SK-N-SH (cell line): Measurements from ENCODE around the gene MRAP. TPM values are rescaled to one million over a fixed set of nuclear protein-coding genes. Genes with fewer than 3 reads are reported as not detected.

Experiments
- CTCF ChIA-PET: fragments of 300-600, 350-600 bp; formaldehyde crosslinking; extraction: SDS; loops from one replicate; lab custom pipeline; 2021; lab: Yijun Ruan, JAX
- POLR2A ChIA-PET: fragments of 350-600 bp; sonication (Branson Sonifier 250); formaldehyde crosslinking; extraction: SDS; loops from one replicate; lab custom pipeline; 2020; ENCODE audit warnings: antibody characterized with exemption, inconsistent platforms; lab: Yijun Ruan, JAX
- DNase-seq: peaks from one replicate; pipeline ENCODE4 v3.0.0; 2012
- H2AFZ ChIP-seq: fragments of 200-600 bp; sonication (generic); 2 replicates; pipeline ENCODE4 v1.8.1; 2016; ENCODE audit warnings: antibody characterized with exemption, mild to moderate bottlenecking, low read depth
- H3F3A ChIP-seq: fragments of 200-600 bp; sonication (generic); replicated peaks from 2 replicates; pipeline ENCODE3; 2016; ENCODE audit warnings: antibody characterized with exemption, mild to moderate bottlenecking; ENCODE audit not compliant: insufficient read depth
- H3K27ac ChIP-seq, 2 experiments: fragments of 200-500 bp in 1 of 2; fragments of 200-600 bp in 1 of 2; sonication (Bioruptor generic) in 1 of 2; sonication (generic), shearing (Covaris generic) in 1 of 2; 2 replicates each; pipeline versions ENCODE4 v1.5.1 to v1.6.1; 2014 to 2016; ENCODE audit warnings: low read depth in 2 of 2, inconsistent platforms in 1 of 2, low read length in 1 of 2, mild to moderate bottlenecking in 1 of 2, mixed read lengths in 1 of 2
- H3K27me3 ChIP-seq: fragments of 200-600 bp; sonication (generic), shearing (Covaris generic); 2 replicates; pipeline ENCODE4 v1.6.1; 2016; ENCODE audit warnings: mixed run types; ENCODE audit not compliant: insufficient read depth
- H3K36me3 ChIP-seq, 2 experiments: fragments of 200-500 bp in 1 of 2; fragments of 200-600 bp in 1 of 2; sonication (Bioruptor generic) in 1 of 2; sonication (generic) in 1 of 2; replicated peaks in 1 of 2; 2 replicates each; pipeline versions ENCODE3 to v1.5.1; 2014 to 2016; ENCODE audit warnings: low read length in 1 of 2, mild to moderate bottlenecking in 1 of 2; ENCODE audit not compliant: insufficient read depth in 2 of 2, control insufficient read depth in 1 of 2
- H3K4me1 ChIP-seq, 2 experiments: fragments of 200-500 bp in 1 of 2; fragments of 200-600 bp in 1 of 2; sonication (Bioruptor generic) in 1 of 2; sonication (generic), shearing (Covaris generic) in 1 of 2; 2 replicates each; pipeline versions ENCODE4 v1.5.1 to v1.6.1; 2014 to 2016; ENCODE audit warnings: low read depth in 1 of 2, low read length in 1 of 2, mixed run types in 1 of 2; ENCODE audit not compliant: insufficient read depth in 2 of 2, control insufficient read depth in 1 of 2
- H3K4me2 ChIP-seq: fragments of 200-600 bp; sonication (generic), shearing (Covaris generic); 2 replicates; pipeline ENCODE4 v1.6.1; 2017; ENCODE audit warnings: mixed run types
- H3K4me3 ChIP-seq, 2 experiments: fragments of 200-500 bp in 1 of 2; fragments of 200-600 bp in 1 of 2; sonication (Bioruptor generic) in 1 of 2; sonication (generic), shearing (Covaris generic) in 1 of 2; 2 replicates each; pipeline versions ENCODE4 v1.5.1 to v1.8.1; 2014 to 2016; ENCODE audit warnings: low read depth in 2 of 2, inconsistent platforms in 1 of 2, low read length in 1 of 2, mild to moderate bottlenecking in 1 of 2, mixed read lengths in 1 of 2, moderate library complexity in 1 of 2
- H3K79me2 ChIP-seq: fragments of 200-600 bp; sonication (generic); 2 replicates; pipeline ENCODE4 v1.8.1; 2017; ENCODE audit warnings: mild to moderate bottlenecking; ENCODE audit not compliant: insufficient read depth
- H3K9ac ChIP-seq: fragments of 200-600 bp; sonication (generic); 2 replicates; pipeline ENCODE4 v1.6.1; 2017; ENCODE audit warnings: mixed run types
- H3K9me2 ChIP-seq: fragments of 200-600 bp; sonication (generic); 2 replicates; pipeline ENCODE4 v1.6.1; 2017; ENCODE audit warnings: mixed run types
- H3K9me3 ChIP-seq: fragments of 200-600 bp; sonication (generic); 2 replicates; pipeline ENCODE4 v1.6.1; 2017; ENCODE audit warnings: mixed run types, mild to moderate bottlenecking, moderate library complexity
- H4K20me1 ChIP-seq: fragments of 200-600 bp; sonication (generic); 2 replicates; pipeline ENCODE4 v1.6.1; 2017; ENCODE audit warnings: mild to moderate bottlenecking, mixed run types; ENCODE audit not compliant: insufficient read depth
- EP300 ChIP-seq, 2 experiments: IDR thresholded peaks; 2 replicates each; pipeline versions ENCODE4 v1.4.0 to v1.6.1; 2012; ENCODE audit warnings: borderline replicate concordance in 1 of 2, low read depth in 1 of 2, low read length in 1 of 2
- GABPA ChIP-seq: IDR thresholded peaks from 2 replicates; pipeline ENCODE4 v1.4.0; 2012; ENCODE audit warnings: low read depth, mild to moderate bottlenecking
- GATA2 ChIP-seq: sonication (generic); formaldehyde crosslinking; IDR thresholded peaks from 2 replicates; pipeline ENCODE4 v1.5.0; 2020; ENCODE audit warnings: mild to moderate bottlenecking, missing genetic modification reagents
- JUND ChIP-seq: IDR thresholded peaks from 2 replicates; pipeline ENCODE4 v1.4.0; 2012
- MAX ChIP-seq: IDR thresholded peaks from 2 replicates; pipeline ENCODE4 v1.4.0; 2012; ENCODE audit warnings: low read depth
- RCOR1 ChIP-seq: fragments of 150-350 bp; IDR thresholded peaks from 2 replicates; pipeline ENCODE4 v1.6.1; 2017; ENCODE audit warnings: antibody characterized with exemption, low read length
- USF1 ChIP-seq: IDR thresholded peaks from 2 replicates; pipeline ENCODE4 v1.4.0; 2012; ENCODE audit warnings: low read depth, borderline replicate concordance
- YY1 ChIP-seq: IDR thresholded peaks from 2 replicates; pipeline ENCODE4 v1.4.0; 2012; ENCODE audit warnings: low read depth, mild to moderate bottlenecking
- WGBS: methylation state at CpG from one replicate; pipeline ENCODE4 v1.1.6; 2017; ENCODE audit warnings: low lambda C conversion rate; 5-methylcytosine and 5-hydroxymethylcytosine counted together
- polyA plus RNA-seq, 3 experiments: library from polyadenylated mRNA; depleted of rRNA; stranded (reverse); fragments of >200 nt; gene quantifications; 2 replicates each; pipeline ENCODE4 v1.2.3, GENCODE V29; 2012

MRAP gene
- polyA plus RNA-seq, 1 of the 3 experiments (the other 2 are of a cell fraction) = not detected

GRCh38 chr21:32332463-32332951 lies 33.9 kb downstream of the MRAP start:
- ChIA-PET CTCF (interaction anchor here (0.7 kb wide), 1 partner anchor 10 kb away, joined by 3 read pairs; no protein-coding TSS in a partner anchor), POLR2A (no interaction called here)
- Histone ChIP-seq H3K4me1 (peaks cover 0 to 7% of the 10 kb centered on the region in 2 experiments; a peak in 1 of 4 replicates), H3F3A (peaks cover 46% of the 10 kb centered on the region), H3K9me3 (0 out of 2 replicates have a peak, but pooled peaks cover 8% of the 10 kb centered on the region), H3K27ac (no peak overlapping the region), H2AFZ (no peak overlapping the region), H3K36me3 (peaks cover 80 to 96% of the 10 kb centered on the region in 2 experiments), H3K9me2 (no peaks in the 10 kb centered on the region), H3K4me2 (no peak overlapping the region), H3K27me3 (no peaks in the 10 kb centered on the region), H3K9ac (no peak overlapping the region), H3K79me2 (peaks cover 5% of the 10 kb centered on the region; the same call in 1 of the 2 replicates), H3K4me3 (no peak overlapping the region), H4K20me1 (no peaks in the 10 kb centered on the region)
- no peak for DNase-seq
- WGBS = 100% methylated on average over 1 of the region's 1 CpG
- no peak for TF ChIP-seq JUND

GRCh38 chr21:32333953-32334673 lies 35.5 kb downstream of the MRAP start:
- ChIA-PET CTCF (no interaction called here), POLR2A (no interaction called here)
- no peaks in the 10 kb centered on the region for H3K27me3 ChIP-seq
- no peak for DNase-seq
- 97% methylated on average over 14 of the region's 19 CpGs for WGBS
- no peak overlapping the region for H3K4me2 ChIP-seq
- peaks cover 32% of the 10 kb centered on the region for H3F3A ChIP-seq
- peaks cover 8% of the 10 kb centered on the region; the same call in 1 of the 2 replicates for H3K79me2 ChIP-seq
- no peak overlapping the region for H3K9ac ChIP-seq
- TF ChIP-seq USF1 = no peak
- H3K4me1 ChIP-seq = no peaks in the 10 kb centered on the region; a peak in 1 of 4 replicates
- H4K20me1 ChIP-seq = no peaks in the 10 kb centered on the region
- H3K27ac ChIP-seq = no peak overlapping the region
- H3K9me3 ChIP-seq = 0 out of 2 replicates have a peak, but pooled peaks cover 8% of the 10 kb centered on the region
- H3K36me3 ChIP-seq = peaks cover 80 to 96% of the 10 kb centered on the region in 2 experiments
- no peak overlapping the region for H3K4me3 ChIP-seq
- H2AFZ ChIP-seq = no peak overlapping the region
- no peaks in the 10 kb centered on the region for H3K9me2 ChIP-seq

- no peak overlapping the region for H3K27ac ChIP-seq
- ChIA-PET CTCF (no interaction called here), POLR2A (interaction anchor here (0.8 kb wide), 1 partner anchor 24 kb away, joined by 3 read pairs; no protein-coding TSS in a partner anchor)
- DNase-seq = no peak
- no peak overlapping the region for H3K4me3 ChIP-seq
- no peak overlapping the region for H2AFZ ChIP-seq
- H3K9me3 ChIP-seq = 0 out of 2 replicates have a peak, but pooled peaks cover 8% of the 10 kb centered on the region
- no peaks in the 10 kb centered on the region for H4K20me1 ChIP-seq
- H3F3A ChIP-seq = peaks cover 24% of the 10 kb centered on the region
- H3K9me2 ChIP-seq = no peaks in the 10 kb centered on the region
- H3K79me2 ChIP-seq = peaks cover 8% of the 10 kb centered on the region; the same call in 1 of the 2 replicates
- peaks cover 76 to 91% of the 10 kb centered on the region in 2 experiments for H3K36me3 ChIP-seq
- no peak for TF ChIP-seq RCOR1
- no peak for TF ChIP-seq GABPA
- TF ChIP-seq EP300 (IDR thresholded peaks at IDR 0.05; ENCODE audit: borderline replicate concordance in 1 of 2, low read depth in 1 of 2, low read length in 1 of 2) = no peak
- no peak for TF ChIP-seq JUND
- TF ChIP-seq MAX = no peak
- no peak for TF ChIP-seq YY1
- no peak for TF ChIP-seq GATA2
- 93% methylated on average over 12 of the region's 12 CpGs for WGBS
- H3K4me1 ChIP-seq = no peaks in the 10 kb centered on the region; a peak in 1 of 4 replicates
- no peak overlapping the region for H3K4me2 ChIP-seq
- no peak overlapping the region for H3K9ac ChIP-seq
- no peaks in the 10 kb centered on the region for H3K27me3 ChIP-seq
These were observed 36.4 kb downstream of the MRAP start for GRCh38 chr21:32334980-32335531.
